ENCODE data around the gene CHMP4B.

DNA sequence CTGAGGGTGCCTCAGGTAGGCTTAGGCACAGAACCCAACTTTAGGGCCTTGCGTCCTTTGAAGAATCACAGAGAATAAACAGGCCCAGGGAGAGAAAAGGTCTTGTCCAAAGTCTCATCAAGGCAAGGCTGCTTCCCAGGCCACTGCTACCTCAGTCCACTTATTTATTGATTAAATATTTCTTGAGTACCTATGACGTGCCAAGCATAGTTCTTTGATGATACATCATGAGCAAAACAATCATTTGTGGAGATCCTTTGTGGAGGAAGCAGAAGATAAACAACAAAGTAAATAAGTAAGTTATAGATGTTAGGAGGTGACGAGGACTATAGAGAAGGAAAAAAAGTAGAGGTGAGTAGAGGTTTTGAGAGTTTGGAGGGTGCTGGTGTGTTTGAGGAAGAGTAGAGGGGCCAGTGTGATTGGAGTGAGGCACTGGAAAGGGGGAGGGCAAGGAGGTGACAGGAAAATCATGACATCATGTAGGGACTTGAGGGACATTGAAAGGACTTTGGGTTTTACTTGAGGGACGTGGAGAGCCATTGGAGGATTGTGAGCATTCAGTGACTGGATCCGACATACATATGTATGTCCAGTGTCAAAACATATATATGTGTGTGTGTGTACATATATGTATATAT, 14.1 kb upstream of the CHMP4B start:
- no peak for TF ChIP-seq POLR2A (IDR thresholded peaks at IDR 0.05; ENCODE audit: low read depth)
- TF ChIP-seq, protein P1, sequence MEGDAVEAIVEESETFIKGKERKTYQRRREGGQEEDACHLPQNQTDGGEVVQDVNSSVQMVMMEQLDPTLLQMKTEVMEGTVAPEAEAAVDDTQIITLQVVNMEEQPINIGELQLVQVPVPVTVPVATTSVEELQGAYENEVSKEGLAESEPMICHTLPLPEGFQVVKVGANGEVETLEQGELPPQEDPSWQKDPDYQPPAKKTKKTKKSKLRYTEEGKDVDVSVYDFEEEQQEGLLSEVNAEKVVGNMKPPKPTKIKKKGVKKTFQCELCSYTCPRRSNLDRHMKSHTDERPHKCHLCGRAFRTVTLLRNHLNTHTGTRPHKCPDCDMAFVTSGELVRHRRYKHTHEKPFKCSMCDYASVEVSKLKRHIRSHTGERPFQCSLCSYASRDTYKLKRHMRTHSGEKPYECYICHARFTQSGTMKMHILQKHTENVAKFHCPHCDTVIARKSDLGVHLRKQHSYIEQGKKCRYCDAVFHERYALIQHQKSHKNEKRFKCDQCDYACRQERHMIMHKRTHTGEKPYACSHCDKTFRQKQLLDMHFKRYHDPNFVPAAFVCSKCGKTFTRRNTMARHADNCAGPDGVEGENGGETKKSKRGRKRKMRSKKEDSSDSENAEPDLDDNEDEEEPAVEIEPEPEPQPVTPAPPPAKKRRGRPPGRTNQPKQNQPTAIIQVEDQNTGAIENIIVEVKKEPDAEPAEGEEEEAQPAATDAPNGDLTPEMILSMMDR (IDR thresholded peaks at IDR 0.05) = no peak
- TF ChIP-seq POLR2AphosphoS5 (IDR thresholded peaks at IDR 0.05) = no peak

All from esophagus muscularis mucosa (tissue), 3 donors.